Transverse colon (tissue), 4 donors: ENCODE results near the gene ERH. TPM values are rescaled to one million over a fixed set of nuclear protein-coding genes. Genes with fewer than 3 reads are reported as not detected.
A peak's percentile ranks its signal among the peaks of the same experiment; 100 is the strongest.

Source experiments
- DNase-seq: peaks from one replicate; pipeline ENCODE4 v3.0.0-alpha.2; 2019
- H3K27ac ChIP-seq, 4 donors: fragments of 200-600 bp; sonication (generic); 2 replicates each; pipeline ENCODE4 v1.5.1; 2016 to 2018; ENCODE audit warnings: inconsistent platforms in 4 of 4
- H3K27me3 ChIP-seq: fragments of 200-600 bp; sonication (generic); 2 replicates; pipeline ENCODE4 v1.5.1; 2017; ENCODE audit warnings: inconsistent platforms
- H3K36me3 ChIP-seq, 4 donors: fragments of 200-600 bp; sonication (generic); 2 replicates each; pipeline ENCODE4 v1.5.1; 2017 to 2019; ENCODE audit warnings: inconsistent platforms in 4 of 4
- H3K4me1 ChIP-seq, 4 donors: fragments of 200-600 bp; sonication (generic); 2 replicates each; pipeline ENCODE4 v1.5.1; 2017 to 2020; ENCODE audit warnings: inconsistent platforms in 4 of 4
- H3K4me3 ChIP-seq, 4 donors: fragments of 200-600 bp; sonication (generic); 1 replicate in 1 of 4; 2 replicates in 3 of 4; pipeline versions ENCODE4 v1.5.1 to v1.6.1; 2017 to 2019; ENCODE audit warnings: inconsistent platforms in 4 of 4
- H3K9me3 ChIP-seq, 2 donors: fragments of 200-600 bp; sonication (generic); 2 replicates each; pipeline ENCODE4 v1.5.1; 2017 to 2019; ENCODE audit warnings: inconsistent platforms in 2 of 2
- CTCF ChIP-seq, 5 experiments: fragments of 200-600 bp in 3 of 5; fragments of 450-650 bp in 2 of 5; sonication (generic) in 3 of 5; IDR thresholded peaks; 1 replicate in 2 of 5; 2 replicates in 3 of 5; pipeline ENCODE4 v1.5.1; 2016 to 2017; ENCODE audit warnings: antibody characterized with exemption in 5 of 5, inconsistent platforms in 3 of 5, mild to moderate bottlenecking in 2 of 5, moderate library complexity in 1 of 5
- EP300 ChIP-seq: sonication (generic); formaldehyde crosslinking; IDR thresholded peaks from one replicate; pipeline ENCODE4 v1.6.1; 2017; ENCODE audit warnings: antibody characterized with exemption, low read depth
- POLR2A ChIP-seq: fragments of 450-650 bp; IDR thresholded peaks from one replicate; pipeline ENCODE4 v1.6.1; 2016; ENCODE audit warnings: antibody characterized with exemption, mild to moderate bottlenecking, moderate library complexity
- POLR2AphosphoS5 ChIP-seq, 3 donors: sonication (generic); formaldehyde crosslinking; IDR thresholded peaks; one replicate each; pipeline ENCODE4 v1.6.1; 2016; ENCODE audit warnings: antibody characterized with exemption in 3 of 3
- WGBS, 2 donors: methylation state at CpG; one replicate each; pipeline ENCODE4 v1.1.5; 2018; ENCODE audit warnings: low coverage in 1 of 2; 5-methylcytosine and 5-hydroxymethylcytosine counted together
- in situ Hi-C, 4 donors: fragments of 200-750 bp; cut with MboI; loops; one replicate each; pipeline versions ENCODE4 v1.15.0 to v1.15.1; 2017; ENCODE audit warnings: low sequenced_read_pairs in 3 of 4, low pct_ligation_motif_present in 1 of 4, low pct_unique_long_range_greater_than_20kb in 1 of 4
- intact Hi-C: fragments of 100-400 bp; cut with DNase I; formaldehyde crosslinking; loops from one replicate; pipeline ENCODE4 v1.15.1; 2023; ENCODE audit warnings: low total_unique reads
- total RNA-seq, 4 donors: library from RNA; depleted of rRNA; stranded (reverse); fragments of >200 nt; gene quantifications; one replicate each; pipeline ENCODE4 v1.1.0, GENCODE V29; 2016

Gene ERH
- total RNA-seq: 10 to 100 TPM; 11.6 to 52.7 (median 30.4) TPM

GRCh38 chr14:69398053-69398817 lies at the start of gene ERH, which contains the start of gene SLC39A9:
ERH (minus strand) TSS chr14:69398299; CDS start chr14:69398233, 66 bp downstream.
SLC39A9 (plus strand) TSS chr14:69398692; CDS start chr14:69399370, 678 bp downstream.
- Histone ChIP-seq H3K27me3 (no peaks in the 10 kb centered on the region), H3K9me3 (no peaks in the 10 kb centered on the region), H3K4me3 (peak within 1 kb of the TSS; percentile 61 to 87 (median 75)), H3K27ac (peak within 1 kb of the TSS; percentile 91 to 95 (median 92)), H3K36me3 (peaks cover 0 to 28% (median 11%) of the 10 kb centered on the region in 4 donors), H3K4me1 (peaks cover 30 to 56% (median 39%) of the 10 kb centered on the region in 4 donors)
- peak; percentile 96 for DNase-seq
- in situ Hi-C loops (no loop called here), intact Hi-C loops (no loop called here)
- 0% methylated on average over 13 to 52 of the region's 53 CpGs for WGBS, 2 donors
- TF ChIP-seq EP300 (no peak), POLR2A (peak; percentile 71), POLR2AphosphoS5 (IDR thresholded peaks at IDR 0.05) (peak; percentile 72 to 85 (median 75))

GRCh38 chr14:69443296-69443805 lies 45.3 kb upstream of the ERH start:
- no peaks in the 10 kb centered on the region for H3K27me3 ChIP-seq
- H3K4me3 ChIP-seq: no peak overlapping the region
- no peak for DNase-seq
- intact Hi-C loops (no loop called here), in situ Hi-C loops (no loop called here)
- TF ChIP-seq POLR2AphosphoS5 (IDR thresholded peaks at IDR 0.05): no peak
- TF ChIP-seq POLR2A: no peak
- TF ChIP-seq CTCF (IDR thresholded peaks at IDR 0.05): no peak
- TF ChIP-seq EP300: no peak
- 96 to 100% methylated on average over 1 to 5 of the region's 5 CpGs for WGBS, 2 donors
- H3K36me3 ChIP-seq: peaks cover 0 to 10% (median 2%) of the 10 kb centered on the region in 4 donors
- H3K27ac ChIP-seq: no peak overlapping the region
- H3K9me3 ChIP-seq: no peaks in the 10 kb centered on the region
- no peaks in the 10 kb centered on the region for H3K4me1 ChIP-seq

DNA sequence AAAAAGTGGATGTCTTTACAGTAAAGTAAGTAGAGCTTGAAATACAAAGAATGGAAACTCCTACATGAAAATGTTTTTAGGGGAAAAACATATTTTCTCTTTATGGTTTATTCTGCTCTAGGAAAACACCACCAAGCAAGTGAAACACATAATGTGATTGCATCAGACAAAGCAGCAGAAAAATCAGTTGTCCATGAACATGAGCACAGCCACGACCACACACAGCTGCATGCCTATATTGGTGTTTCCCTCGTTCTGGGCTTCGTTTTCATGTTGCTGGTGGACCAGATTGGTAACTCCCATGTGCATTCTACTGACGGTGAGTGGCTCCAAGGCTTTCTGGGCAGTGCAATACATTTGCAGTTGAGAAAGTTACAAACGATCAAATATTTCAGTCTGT lies 43.8 kb upstream of the ERH start:
- Histone ChIP-seq H3K4me3 (no peak overlapping the region), H3K27me3 (no peaks in the 10 kb centered on the region), H3K4me1 (no peaks in the 10 kb centered on the region), H3K9me3 (no peaks in the 10 kb centered on the region), H3K36me3 (peaks cover 0 to 10% (median 2%) of the 10 kb centered on the region in 4 donors), H3K27ac (no peak overlapping the region)
- no peak for DNase-seq
- in situ Hi-C loops (no loop called here), intact Hi-C loops (no loop called here)
- 56 to 66% methylated on average over 1 to 5 of the region's 5 CpGs for WGBS, 2 donors
- TF ChIP-seq POLR2AphosphoS5 (IDR thresholded peaks at IDR 0.05): no peak
- no peak for TF ChIP-seq POLR2A
- TF ChIP-seq EP300: no peak
- no peak for TF ChIP-seq CTCF (IDR thresholded peaks at IDR 0.05)

DNA sequence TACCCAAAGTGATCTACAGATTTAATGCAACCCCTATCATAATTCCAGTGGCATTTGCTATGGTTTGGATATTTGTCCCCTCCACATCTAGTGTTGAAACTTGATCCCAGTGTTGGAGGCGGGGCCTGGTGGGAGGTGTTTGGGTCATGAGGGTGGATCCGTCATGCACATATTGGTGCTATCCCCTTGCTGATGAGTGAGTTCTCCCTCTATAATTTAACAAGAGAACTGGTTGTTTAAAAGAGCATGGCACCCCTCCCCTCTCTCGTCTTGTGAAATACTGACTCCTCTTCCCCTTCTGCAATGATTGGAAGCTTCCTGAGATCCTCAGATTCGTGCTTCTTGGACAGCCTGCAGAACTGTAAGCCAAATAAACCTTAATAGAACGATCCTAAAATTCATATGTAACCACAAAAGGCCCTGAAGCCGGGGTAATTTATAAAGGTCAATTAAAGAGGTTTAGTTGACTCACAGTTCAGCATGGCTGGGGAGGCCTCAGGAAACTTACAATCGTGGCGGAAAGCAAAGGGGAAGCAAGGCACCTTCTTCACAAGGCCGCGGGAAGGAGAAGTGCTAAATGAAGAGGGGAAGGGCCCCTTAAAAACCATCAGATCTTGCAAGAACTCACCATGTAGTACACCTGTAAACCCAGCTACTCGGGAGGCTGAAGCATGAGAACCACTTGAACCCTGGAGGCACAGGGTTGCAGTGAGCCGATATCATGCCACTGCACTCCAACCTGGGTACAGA lies 41.6 kb upstream of the ERH start:
- in situ Hi-C loops (no loop called here), intact Hi-C loops (no loop called here)
- TF ChIP-seq CTCF (IDR thresholded peaks at IDR 0.05): no peak
- no peak for TF ChIP-seq POLR2A
- TF ChIP-seq EP300: no peak
- TF ChIP-seq POLR2AphosphoS5 (IDR thresholded peaks at IDR 0.05): no peak
- H3K27me3 ChIP-seq: no peaks in the 10 kb centered on the region
- no peaks in the 10 kb centered on the region for H3K4me1 ChIP-seq
- DNase-seq: no peak
- peaks cover 0 to 10% (median 2%) of the 10 kb centered on the region in 4 donors for H3K36me3 ChIP-seq
- no peak overlapping the region for H3K27ac ChIP-seq
- 87 to 100% methylated on average over 1 to 12 of the region's 12 CpGs for WGBS, 2 donors
- no peak overlapping the region for H3K4me3 ChIP-seq
- H3K9me3 ChIP-seq: no peaks in the 10 kb centered on the region
